ENCODE data around the gene TNFRSF1B. TPM values are rescaled to one million over a fixed set of nuclear protein-coding genes. Genes with fewer than 3 reads are reported as not detected.

The TNFRSF1B gene
- polyA plus RNA-seq, 3 donors: 5.8 to 44.3 (median 21.4) TPM

DNA sequence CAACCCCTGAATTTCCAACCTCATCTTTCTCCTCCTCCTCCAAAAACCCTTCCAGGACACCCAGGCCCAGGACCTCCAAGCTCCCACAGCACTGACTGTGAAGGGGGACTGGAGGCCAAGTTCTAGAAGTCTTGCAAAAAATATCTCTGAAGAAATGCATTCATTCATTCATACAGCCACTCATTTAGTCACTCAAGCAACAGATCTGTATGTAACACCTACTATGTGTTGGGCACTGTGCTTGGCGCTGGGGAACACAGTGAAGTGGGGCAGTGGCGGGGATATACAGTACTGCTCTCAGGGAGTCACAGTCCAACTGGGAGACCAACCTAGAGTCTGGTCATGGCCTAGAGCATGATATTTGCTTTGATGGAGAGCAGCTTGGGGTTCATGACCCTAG lies 15.3 kb upstream of the TNFRSF1B start:
- H3K27ac ChIP-seq (ENCODE audit: low read depth, low read length): peak overlapping the region; percentile 97
- WGBS, 3 donors: 96 to 100% (median 99%) methylated on average over 2 of the region's 2 CpGs

DNA sequence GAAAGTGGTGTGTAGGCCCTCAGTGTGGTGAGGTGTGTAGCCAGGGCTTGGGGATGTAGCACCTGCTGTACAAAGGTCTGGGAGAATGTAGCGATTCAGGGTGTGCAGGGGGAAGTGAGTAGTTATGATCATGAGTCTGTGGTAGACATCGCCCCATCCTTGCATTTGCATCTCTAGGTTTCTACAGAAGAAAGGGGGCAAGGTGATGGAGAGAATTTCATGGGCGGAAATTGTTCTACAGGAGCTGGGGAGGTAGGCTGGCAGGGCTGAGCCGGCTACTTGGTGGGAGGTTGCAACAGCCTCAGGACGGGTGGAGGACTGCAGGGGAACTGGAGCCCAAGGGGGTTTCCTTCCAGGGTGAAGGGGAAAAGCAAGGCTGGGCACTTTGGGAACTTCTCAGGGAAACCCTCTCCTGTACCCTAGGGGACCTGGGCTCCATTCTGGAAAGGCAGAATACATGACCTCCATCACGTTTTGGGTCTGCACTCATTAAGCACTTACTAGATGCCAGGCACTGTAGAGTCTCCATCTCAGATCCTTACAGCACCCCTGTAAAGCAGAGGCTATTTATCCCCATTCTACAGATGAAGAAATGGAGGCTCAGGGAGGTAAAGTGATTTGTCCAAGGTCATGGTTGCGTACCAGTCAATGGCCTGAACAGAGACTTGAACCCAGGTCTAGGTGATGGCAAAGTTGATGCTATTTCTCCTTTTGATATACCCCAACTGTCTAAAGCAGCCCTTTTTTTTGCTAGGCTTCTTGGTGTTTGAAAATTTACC lies 14.5 kb upstream of the TNFRSF1B start:
- WGBS, 3 donors: 65 to 75% (median 70%) methylated on average over 7 of the region's 7 CpGs
- peak overlapping the region; percentile 97 for H3K27ac ChIP-seq (ENCODE audit: low read depth, low read length)

DNA sequence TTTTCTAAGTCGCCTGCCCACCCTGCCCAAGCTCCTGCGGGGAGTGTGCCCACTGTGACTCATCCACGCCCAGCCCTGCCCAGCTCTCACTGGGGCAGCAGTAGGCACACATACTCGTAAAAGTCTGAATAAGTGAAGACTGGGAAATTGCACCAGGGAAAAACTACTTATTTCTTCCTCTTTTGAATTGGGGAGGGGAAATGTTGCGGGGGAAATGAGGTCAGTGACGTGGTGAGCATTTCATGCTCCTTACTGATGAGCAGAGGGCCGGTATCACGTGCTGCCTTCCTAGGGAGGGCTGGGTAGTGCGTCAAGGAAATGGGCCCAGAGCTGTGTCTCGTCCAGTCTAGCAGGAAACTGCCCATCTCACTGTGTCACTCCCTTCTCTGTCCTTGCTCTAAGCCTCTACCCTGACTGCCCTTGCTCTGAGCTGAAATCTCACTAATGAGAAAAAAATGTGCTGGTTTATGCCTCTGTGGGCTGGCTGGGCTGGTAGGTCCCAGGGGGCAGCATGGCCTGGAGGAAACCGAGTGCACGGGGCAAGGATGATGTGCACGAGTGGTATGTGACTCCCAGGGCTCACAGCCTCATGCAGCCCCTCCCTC lies 13.5 kb upstream of the TNFRSF1B start:
- peak overlapping the region; percentile 97 for H3K27ac ChIP-seq (ENCODE audit: low read depth, low read length)
- WGBS, 3 donors: 35 to 56% (median 36%) methylated on average over 13 of the region's 13 CpGs

DNA sequence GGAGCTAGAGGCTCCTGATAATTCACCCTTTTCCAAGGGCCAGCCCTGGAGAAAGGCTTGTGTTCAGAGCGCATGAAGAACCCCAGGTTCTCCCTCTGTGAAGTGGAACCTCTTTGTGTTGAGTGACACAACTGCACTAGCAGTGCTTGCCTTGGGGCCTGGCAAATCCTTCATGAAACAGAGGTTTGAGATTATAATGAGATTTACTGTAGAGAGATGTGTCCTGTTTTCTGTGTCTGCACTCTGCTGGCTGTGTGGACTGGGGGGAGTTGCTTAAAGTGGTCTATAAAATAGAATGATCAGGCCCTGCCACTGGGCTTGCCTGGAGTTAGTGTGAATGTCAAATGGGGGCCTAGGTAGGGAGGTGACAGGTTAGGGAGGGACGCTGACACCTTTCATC lies 11.5 kb upstream of the TNFRSF1B start:
- no peak overlapping the region for H3K27ac ChIP-seq (ENCODE audit: low read depth, low read length)
- WGBS, 3 donors: 82 to 98% (median 98%) methylated on average over 2 of the region's 2 CpGs

- WGBS, 3 donors: 45 to 55% (median 51%) methylated on average over 10 of the region's 10 CpGs
- H3K27ac ChIP-seq (ENCODE audit: low read depth, low read length): no peak overlapping the region
Observed at GRCh38 chr1:12157366-12158231, 9.2 kb upstream of the TNFRSF1B start.

DNA sequence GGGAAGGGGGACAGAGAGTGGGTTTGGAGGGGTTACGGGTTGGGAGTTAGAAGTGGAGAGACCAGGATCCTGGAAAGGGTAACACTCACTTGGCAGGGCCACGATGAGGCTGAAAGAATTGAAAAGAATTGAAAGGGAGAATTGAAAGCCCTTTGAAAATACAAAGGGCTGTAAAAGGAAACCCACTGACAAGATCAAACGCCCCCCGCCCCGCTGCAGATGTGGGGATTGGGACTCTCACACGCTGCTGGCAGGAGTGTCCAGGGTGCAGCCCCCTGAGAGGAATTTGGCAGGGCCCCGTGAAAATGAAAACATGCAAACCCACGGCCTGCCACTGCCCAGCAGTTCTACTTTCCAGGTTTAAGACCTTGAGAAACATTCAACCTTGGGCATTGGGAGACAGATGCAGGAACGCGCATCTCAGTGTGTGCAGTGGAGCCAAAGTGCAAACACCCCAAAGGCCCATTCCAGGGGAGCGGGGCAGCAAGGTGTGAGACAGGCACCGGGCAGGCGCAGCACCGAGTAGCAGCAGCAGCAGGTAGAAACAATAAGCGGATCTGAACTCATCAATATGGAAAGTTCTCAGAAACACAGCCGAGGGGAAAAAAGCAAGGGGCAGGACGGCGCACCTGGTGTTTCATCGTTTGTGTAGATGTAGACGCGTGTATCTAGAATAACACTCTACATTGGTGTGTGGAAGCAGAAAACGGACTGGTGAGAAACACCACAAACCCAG lies 8.3 kb upstream of the TNFRSF1B start:
- 40 to 72% (median 71%) methylated on average over 22 of the region's 22 CpGs for whole genome bisulfite sequencing, 3 donors
- H3K27ac ChIP-seq (ENCODE audit: low read depth, low read length): no peak overlapping the region

GRCh38 chr1:12159816-12160215 lies 7.0 kb upstream of the TNFRSF1B start:
- H3K27ac ChIP-seq (ENCODE audit: low read depth, low read length): no peak overlapping the region
- WGBS, 3 donors: 85 to 91% (median 91%) methylated on average over 7 of the region's 7 CpGs

- H3K27ac ChIP-seq (ENCODE audit: low read depth, low read length): peak overlapping the region; percentile 60
- 62 to 83% (median 63%) methylated on average over 2 of the region's 2 CpGs for WGBS, 3 donors
Observed at GRCh38 chr1:12161324-12161661, 5.5 kb upstream of the TNFRSF1B start.

GRCh38 chr1:12161662-12162458 lies 4.9 kb upstream of the TNFRSF1B start:
- 13 to 39% (median 14%) methylated on average over 9 of the region's 9 CpGs for WGBS, 3 donors

GRCh38 chr1:12162459-12163137 lies 4.2 kb upstream of the TNFRSF1B start:
- H3K27ac ChIP-seq (ENCODE audit: low read depth, low read length): peak overlapping the region; percentile 60
- WGBS, 3 donors: 87 to 88% (median 87%) methylated on average over 11 of the region's 11 CpGs

More at GRCh38 chr1:12161662-12162458, 4.9 kb upstream of the TNFRSF1B start:
- H3K27ac ChIP-seq (ENCODE audit: low read depth, low read length): peak overlapping the region; percentile 60

- 80 to 91% (median 83%) methylated on average over 9 of the region's 9 CpGs for WGBS, 3 donors
Observed at GRCh38 chr1:12163210-12163609, 3.6 kb upstream of the TNFRSF1B start.

DNA sequence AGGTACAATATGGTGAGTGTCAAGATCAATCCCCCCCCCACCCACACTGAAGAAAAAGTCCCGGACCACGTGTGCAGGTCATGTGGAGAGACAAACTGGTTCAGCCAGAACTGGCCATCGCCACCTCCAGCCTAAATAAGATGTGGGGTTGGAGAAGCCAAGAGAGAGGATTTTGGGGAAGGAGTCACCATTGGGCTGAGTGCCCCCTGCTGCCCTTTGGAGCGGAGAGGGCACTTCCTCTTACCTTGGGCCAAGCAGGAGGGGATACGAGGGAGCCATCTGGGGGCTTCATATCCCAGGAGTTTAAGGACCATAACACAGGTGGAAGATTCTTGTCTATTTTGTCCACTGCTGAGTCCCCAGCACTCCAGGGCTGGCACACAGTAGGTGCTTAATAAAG lies 2.6 kb upstream of the TNFRSF1B start:
- no peak overlapping the region for H3K27ac ChIP-seq (ENCODE audit: low read depth, low read length)
- 62 to 85% (median 82%) methylated on average over 5 of the region's 5 CpGs for WGBS, 3 donors

More at GRCh38 chr1:12163210-12163609, 3.6 kb upstream of the TNFRSF1B start:
- no peak overlapping the region for H3K27ac ChIP-seq (ENCODE audit: low read depth, low read length)

- WGBS, 3 donors: 86 to 93% (median 90%) methylated on average over 4 of the region's 4 CpGs
- no peak overlapping the region for H3K27ac ChIP-seq (ENCODE audit: low read depth, low read length)
Observed at GRCh38 chr1:12165342-12165741, 1.4 kb upstream of the TNFRSF1B start.

DNA sequence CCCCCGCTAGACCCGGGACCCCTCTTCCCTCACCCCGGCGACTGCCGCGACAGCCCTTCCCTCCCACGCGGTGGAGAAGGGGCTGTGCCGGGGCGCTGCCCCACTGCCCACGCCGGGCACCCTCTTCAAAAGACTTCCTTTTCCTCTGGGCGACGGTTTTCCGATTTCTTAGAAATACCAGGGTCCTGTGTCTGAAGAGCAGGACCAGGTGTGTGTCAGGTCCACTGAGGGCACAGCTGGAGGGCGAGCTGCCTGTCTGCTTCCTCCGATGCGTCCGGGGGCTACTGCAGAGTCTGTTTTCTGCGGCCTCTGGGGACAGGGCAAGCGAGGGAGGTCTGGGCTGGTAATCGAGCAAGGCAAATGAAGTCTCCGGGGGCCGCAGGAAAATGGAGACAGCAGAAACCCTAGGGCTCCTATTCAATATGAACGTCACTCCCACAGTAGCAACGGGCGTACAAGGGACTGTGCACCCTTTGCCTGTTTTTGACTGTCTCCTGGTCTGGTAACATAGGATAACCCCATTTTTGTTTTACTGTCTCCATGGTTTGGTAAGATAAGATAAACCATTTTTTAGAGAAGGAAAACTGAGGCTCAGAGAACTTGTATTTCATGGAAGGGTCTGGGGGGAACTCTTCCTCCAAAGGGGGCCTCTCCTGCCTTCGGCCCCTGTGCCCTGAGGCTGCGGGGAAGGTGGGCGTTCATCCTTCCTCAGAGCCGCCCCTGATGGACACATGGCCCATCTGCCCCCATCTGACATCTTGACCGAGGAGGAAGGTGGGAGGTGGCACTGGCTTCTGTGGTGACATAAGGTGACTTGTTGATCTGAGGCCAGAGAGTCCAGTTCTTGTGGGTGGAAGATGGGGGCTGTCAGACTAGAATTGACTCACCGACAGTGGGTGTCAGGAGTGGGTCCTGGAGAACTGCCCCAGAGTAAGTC lies 970 bp downstream of the TNFRSF1B start:
- peak overlapping the region; percentile 20 for H3K27ac ChIP-seq (ENCODE audit: low read depth, low read length)
- WGBS, 3 donors: 15 to 26% (median 17%) methylated on average over 29 to 33 of the region's 33 CpGs

DNA sequence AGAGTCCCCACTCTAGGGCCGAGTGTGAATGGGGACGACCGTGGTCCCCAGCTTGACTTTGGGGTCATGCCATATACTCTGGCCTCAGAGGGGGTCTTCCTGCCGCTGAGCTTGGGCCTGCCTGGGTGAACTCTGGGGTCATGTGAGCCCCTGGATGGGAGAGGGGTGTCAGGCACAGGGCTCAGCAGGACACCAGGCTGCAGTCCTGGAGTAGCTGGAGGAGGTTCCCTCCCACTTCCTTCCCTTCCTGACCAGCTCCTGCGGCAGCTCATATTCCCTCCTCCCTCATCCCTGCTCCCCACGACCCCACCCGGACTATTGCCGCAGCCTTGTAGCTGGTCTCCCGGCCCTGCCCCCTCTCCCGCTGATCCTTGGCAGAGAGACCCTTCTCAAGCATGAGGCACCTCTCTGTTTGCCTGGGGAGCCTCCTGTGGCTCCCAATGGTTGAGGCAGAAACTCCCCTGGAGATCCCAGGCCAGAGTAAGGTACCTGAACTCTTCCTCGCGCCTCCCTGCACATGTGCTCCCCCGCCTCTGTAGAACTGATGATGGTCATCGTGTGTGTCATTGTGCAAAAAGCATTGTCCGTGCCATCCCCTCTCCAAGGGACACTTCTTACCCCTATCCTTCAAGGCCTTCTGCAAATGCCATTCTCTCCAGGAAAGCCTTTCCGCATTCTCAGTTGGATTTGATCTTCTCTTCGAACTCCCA lies 1.8 kb downstream of the TNFRSF1B start:
- WGBS, 3 donors: 41 to 50% (median 43%) methylated on average over 17 of the region's 17 CpGs
- no peak overlapping the region for H3K27ac ChIP-seq (ENCODE audit: low read depth, low read length)
